Measurements from ENCODE around the gene TGM1.

- TF ChIP-seq POLR2A (IDR thresholded peaks at IDR 0.05; ENCODE audit: low read depth, low read length) (no peak), TAF1 (IDR thresholded peaks at IDR 0.05; ENCODE audit: low read depth, low read length) (no peak)
Observed at GRCh38 chr14:24204163-24205146, 58.5 kb downstream of the TGM1 start.

Measured in GM12891 (cell line).